ENCODE measurements around the gene KCNH4.

Gene KCNH4

DNA sequence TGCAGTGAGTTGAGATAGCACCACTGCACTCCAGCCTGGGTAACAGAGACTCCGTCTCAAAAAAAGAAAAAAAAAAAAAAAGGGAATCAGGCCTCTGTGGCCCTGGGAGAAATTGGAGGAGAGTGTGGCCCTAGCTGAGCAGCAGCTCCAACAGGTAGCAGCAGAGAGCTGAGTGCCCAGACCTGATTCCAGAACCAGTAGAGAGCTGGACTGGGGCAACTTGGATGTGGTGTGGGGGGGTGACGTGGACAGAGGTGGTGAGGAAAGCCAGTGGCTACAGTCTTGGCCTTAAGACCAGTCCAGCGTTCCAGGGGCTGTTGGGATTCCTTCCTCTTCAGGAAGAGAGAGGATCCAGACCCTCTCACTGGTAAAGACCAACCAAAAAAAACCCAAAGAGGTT lies 56.7 kb downstream of the KCNH4 start:
- DNase-seq = no peak
- in situ Hi-C loops (cut with MboI; ENCODE audit: low pct_unique_long_range_greater_than_20kb, low sequenced_read_pairs) = no loop called here

DNA sequence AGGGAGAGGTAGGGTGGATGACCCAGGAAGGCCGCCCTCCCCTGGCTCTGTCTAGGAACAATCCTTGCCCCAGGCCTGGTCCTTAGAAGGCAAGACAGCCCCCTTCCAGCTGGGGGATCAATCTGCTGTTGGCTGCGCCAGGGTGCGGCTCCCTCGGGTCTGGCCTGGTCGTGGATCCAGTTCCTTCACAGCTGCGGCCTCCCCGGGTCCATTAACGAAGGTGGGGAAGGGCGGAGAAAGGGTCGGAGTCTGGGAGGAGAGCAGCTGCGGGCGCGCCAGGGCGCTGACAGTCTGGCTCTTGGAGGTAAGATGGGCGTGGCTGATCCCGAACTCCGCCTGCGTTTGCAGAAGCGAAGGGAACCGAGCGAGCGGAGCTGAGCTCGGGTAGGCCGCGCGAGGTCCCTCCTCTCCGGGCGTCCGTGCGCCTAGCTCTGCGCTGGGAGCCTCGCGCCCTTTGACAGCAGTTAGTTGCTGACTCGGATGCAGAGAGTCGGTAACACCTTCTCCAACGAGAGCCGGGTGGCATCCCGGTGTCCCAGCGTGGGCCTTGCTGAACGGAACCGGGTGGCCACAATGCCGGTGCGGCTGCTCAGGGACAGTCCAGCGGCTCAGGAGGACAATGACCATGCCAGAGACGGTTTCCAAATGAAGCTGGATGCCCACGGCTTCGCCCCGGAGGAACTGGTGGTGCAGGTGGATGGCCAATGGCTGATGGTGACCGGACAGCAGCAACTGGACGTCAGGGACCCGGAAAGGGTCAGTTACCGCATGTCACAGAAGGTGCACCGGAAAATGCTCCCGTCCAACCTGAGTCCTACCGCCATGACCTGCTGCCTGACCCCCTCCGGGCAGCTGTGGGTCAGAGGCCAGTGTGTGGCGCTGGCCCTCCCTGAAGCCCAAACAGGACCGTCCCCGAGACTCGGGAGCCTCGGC lies 58.3 kb downstream of the KCNH4 start, which contains the start of gene HSPB9:
Gene HSPB9 (plus strand): TSS at position 434 of the 933 bp plus-strand sequence. CDS start 47 bp downstream, at position 481.
- in situ Hi-C loops (cut with MboI; ENCODE audit: low pct_unique_long_range_greater_than_20kb, low sequenced_read_pairs) = no loop called here
- no peak for DNase-seq

DNA sequence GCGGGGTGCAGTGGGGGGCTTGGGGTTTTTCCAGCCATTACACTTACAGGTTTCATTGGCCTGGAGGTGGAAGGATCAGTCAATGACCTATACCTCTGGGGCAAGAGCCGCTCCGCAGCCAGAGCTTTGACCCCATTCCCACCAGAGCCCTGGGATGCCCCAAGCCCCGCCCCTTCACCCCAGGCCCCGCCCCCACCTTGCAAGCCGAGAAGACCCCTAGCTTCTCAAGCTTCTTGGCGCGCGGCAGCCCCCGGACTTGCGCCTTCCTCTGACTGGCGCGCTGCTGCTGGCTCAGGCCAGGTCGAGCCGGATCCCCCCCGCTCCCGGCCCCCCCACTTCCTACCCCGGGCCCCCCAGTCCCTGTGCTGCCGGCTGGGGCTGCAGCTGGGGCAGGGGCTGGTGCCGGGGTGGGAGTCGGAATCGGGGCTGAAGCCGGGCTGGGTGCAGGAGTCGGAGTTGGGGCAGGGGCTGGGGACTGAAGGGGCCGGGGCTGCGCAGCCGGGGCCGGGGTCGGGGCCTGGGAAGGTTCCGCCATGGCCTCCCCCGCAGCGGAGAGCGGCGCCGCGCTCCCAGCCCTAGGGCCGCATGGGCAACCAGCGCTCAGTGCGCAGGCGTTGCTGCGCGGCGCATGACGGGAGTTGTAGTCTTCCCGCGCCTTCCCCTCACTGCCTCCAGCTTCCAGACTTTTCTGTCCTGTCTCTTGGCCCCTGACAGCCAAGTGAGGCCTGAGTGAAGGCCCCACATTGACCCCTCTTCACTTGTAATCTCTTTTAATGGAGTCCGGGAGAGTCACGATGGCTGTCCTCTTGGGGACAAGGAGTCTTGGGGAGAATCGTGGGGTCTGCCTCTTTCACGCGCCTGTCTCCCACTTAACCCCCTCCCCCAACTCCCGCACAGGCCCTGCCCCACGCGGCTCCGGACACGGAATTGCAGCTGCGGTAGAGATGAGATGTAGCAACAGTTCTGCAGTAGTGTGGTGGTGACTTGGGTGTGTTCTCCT lies 59.9 kb downstream of the KCNH4 start, which contains the start of gene KAT2A:
Gene KAT2A (minus strand): TSS at position 598 of the 1,000 bp plus-strand sequence. CDS start 63 bp downstream, at position 535.
- DNase-seq = peak; percentile 82
- in situ Hi-C loops (cut with MboI; ENCODE audit: low pct_unique_long_range_greater_than_20kb, low sequenced_read_pairs) = no loop called here

DNA sequence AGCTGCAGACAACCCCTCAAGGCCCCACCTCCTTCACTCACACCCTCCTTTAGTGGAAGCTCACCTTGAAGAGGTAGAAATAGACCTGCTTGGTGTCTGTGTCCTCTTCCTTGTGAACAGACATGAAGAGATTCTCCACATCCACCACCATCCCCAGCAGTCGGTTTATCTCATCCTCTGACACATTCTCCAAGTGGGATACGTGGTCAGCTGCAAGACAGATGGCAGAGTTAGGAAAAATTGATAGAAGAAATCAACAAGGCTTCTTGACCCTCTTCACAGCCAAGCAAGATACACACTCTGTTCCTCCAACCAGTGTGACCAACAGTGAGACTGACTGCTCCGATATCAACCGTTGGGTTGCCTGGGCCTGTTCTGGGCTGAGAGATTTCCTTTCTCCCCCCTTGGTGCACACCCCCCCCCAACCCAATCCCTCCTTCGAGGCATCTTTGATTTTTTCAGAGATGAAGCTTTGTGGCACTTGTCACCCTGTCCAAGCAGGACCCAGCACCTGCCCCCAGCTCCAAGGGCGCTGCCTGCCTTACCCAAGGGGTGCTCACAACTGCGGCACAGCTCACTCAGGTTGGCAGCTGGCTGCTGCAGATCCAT lies 60.7 kb downstream of the KCNH4 start:
- in situ Hi-C loops (cut with MboI; ENCODE audit: low pct_unique_long_range_greater_than_20kb, low sequenced_read_pairs) = no loop called here
- DNase-seq = no peak

DNA sequence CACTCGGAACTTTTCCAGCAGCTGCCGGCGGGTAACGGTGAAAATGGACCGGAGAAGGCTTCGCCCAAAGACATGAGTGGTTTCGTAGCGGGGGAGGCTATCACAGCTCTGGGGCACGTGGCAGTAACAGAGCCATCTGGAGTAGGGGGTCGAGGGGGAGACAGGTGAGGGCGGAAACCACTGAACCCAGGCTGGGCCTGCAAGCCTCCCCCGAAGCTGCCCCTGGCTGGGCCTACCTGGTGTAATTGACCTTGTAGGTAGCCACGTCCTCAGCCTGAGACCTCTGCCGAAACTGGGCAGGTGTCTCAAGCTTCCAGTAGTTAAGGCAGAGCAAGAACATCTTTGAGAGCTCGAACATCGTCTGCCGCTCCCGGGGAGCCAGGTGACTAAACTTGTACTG lies 61.6 kb downstream of the KCNH4 start:
- in situ Hi-C loops (cut with MboI; ENCODE audit: low pct_unique_long_range_greater_than_20kb, low sequenced_read_pairs) = loop anchor here (10.0 kb wide), 1 partner anchor 94 kb away; the partner anchor contains the start of gene NKIRAS2
- DNase-seq = no peak

DNA sequence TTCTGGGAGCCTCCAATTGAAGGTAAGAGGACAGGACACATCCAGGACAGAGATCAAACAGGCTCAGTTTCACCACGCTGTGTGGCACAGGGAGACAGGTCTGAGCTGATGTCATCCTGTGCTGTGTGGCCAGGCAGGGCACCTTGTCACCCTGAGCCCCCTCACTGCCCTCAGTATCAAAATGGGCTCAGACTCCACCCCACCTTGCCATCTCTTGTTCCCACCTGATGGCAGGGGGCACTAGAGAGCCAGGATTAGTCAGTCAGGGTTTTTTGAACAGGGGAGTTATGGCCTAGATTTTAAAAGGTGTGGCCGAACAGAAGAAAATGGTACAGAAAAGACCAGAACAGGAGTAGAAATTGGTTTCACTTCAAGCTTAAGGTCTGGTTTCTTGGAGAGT lies 62.4 kb downstream of the KCNH4 start:
- peak; percentile 61 for DNase-seq
- in situ Hi-C loops (cut with MboI; ENCODE audit: low pct_unique_long_range_greater_than_20kb, low sequenced_read_pairs) = loop anchor here (10.0 kb wide), 1 partner anchor 94 kb away; the partner anchor contains the start of gene NKIRAS2

DNA sequence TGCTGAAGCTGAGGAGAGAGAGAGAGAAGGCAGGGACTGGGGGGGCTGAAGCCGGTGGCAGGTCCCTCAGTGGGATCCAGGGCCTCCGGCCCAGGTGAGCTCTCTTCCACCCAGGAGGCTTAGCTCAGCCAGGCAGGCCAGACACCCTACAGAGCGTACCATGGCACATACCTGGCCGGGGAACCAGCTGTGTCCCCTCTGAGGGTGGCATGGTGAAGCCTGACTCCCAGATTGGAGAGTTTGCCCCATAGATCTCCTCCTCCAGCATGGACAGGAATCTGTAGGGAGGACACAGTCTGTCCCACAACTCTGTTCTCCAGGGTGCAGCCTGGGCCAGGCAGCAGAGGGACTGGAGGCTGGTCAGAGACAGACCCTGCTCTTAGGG lies 62.8 kb downstream of the KCNH4 start:
- no peak for DNase-seq
- in situ Hi-C loops (cut with MboI; ENCODE audit: low pct_unique_long_range_greater_than_20kb, low sequenced_read_pairs) = loop anchor here (10.0 kb wide), 1 partner anchor 93 kb away; the partner anchor contains the start of gene NKIRAS2

DNA sequence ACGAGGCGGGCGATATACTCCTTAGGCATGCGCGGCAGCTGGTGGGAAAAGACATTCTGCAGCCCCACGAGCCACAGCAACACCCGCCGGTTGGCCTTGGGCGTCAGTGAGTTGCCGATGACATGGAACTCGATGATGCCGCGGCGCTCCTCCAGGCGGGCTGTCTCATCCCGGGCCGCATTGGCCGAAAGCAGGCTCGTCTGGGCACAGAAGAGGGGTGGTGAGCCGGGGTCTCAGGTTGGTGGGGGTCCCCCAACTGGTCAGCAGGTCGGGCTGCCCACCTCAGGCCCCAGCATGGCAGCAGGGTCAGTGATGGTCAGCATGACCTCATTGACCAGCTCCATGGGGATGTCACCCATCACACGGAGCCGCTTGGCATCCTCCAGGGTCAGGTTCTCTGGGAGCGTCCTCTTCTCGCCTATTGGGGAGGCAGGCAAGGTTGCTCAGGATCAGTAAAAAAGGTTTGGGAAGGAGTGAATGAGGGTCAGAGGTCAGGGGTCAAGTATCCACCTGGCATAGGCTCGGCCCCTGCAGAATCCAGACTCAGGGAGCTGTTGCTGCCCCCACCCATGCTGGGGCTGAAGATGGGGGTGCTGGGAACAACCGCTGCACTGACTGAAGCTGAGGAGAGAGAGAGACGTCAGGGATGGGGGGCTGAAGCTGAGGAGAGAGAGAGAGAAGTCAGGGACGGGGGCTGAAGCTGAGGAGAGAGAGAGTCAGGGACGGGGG lies 63.4 kb downstream of the KCNH4 start:
- in situ Hi-C loops (cut with MboI; ENCODE audit: low pct_unique_long_range_greater_than_20kb, low sequenced_read_pairs) = loop anchor here (10.0 kb wide), 1 partner anchor 93 kb away; the partner anchor contains the start of gene NKIRAS2
- no peak for DNase-seq

DNA sequence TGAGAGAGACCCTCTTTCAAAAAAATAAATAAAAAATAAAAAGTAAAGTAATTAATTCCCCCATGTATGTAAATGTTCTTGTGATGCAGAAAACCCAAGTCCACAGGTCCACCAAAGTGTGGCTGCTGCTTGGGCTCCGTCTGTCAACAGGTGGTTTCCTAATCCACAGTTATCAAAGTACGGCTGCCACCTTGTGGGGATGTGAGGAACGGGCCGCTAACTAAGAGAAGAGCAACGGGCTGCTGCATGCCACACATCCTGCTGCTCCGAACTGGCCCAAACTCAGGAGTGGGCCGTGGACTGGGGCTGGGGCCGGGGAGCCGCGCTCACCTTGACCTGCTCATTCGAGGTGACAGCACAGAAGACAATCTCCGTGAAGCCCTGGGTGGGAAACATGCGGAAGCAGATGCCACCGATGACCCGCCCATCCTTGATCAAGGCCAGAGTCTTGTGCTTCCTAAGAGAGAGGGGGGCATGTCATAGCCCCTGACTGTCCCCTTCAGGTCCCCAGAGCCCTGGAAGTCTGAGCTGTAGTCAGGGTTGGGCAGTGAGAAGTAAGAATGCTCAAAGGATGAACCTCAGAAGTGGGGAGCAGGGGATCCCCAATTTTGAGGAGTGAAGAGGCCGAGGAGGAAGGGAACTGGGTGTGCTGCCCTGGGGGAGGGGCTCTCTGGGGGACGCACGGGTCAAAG lies 64.1 kb downstream of the KCNH4 start:
- peak; percentile 82 for DNase-seq
- in situ Hi-C loops (cut with MboI; ENCODE audit: low pct_unique_long_range_greater_than_20kb, low sequenced_read_pairs) = loop anchor here (10.0 kb wide), 1 partner anchor 92 kb away; the partner anchor contains the start of gene NKIRAS2

DNA sequence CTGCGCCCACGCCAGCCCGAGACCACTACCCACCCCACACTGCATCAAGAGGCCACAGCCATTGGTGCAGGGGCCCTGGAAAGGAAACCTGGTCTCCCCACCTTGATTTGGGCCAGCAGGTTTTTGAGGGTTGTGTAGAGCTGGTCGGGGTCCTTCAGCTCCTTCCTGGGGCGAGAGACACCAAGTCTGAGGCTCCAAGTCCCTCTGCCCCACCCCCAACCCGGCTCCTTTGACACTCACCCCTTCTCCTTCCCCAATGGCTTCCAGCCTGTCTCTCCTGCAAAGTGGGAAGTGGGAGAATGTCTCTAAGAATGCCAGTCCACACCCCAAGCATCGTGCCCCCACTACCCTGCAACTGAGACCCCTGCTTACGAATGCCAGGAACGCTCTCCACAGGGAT lies 66.8 kb downstream of the KCNH4 start:
- DNase-seq = no peak
- in situ Hi-C loops (cut with MboI; ENCODE audit: low pct_unique_long_range_greater_than_20kb, low sequenced_read_pairs) = loop anchor here (10.0 kb wide), 1 partner anchor 89 kb away; the partner anchor contains the start of gene NKIRAS2

DNA sequence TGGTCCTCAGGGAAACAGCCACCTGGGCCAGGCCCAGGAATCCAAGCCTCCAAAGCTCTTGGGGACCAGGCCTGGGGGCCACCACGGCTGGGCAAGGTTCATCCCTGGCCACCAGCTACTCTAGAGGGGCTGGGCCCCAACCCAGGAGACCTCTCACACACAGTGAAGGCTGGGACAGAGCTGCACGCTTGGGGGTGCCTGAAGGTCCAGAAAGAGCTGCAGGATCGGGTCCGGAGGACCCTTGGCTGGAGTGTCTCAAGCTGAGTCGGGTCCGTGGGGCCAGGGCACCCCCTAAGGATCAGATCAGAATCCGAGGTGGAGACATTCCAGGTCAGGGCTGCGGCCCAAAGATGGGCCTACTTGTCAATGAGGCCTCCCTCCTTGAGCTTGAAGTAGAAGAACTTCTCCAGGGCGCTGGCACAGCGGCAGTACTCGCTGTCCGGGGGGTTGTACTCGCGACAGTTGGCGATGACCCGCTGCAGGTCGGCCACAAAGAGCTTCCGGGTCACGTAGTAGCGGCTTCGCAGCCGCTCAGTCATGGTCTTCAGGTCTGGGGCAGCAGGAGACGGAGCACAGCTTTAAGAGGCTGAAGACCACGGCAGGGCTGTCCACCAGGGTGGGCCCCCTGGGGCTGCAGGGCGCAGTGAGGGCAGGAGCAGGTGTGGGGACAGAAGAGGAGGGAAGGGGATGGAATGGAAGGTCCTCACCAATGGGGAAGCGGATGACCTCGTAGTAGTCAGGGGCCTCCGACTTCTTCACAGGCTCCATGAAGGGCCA lies 67.5 kb downstream of the KCNH4 start:
- DNase-seq = no peak
- in situ Hi-C loops (cut with MboI; ENCODE audit: low pct_unique_long_range_greater_than_20kb, low sequenced_read_pairs) = loop anchor here (10.0 kb wide), 1 partner anchor 89 kb away; the partner anchor contains the start of gene NKIRAS2

DNA sequence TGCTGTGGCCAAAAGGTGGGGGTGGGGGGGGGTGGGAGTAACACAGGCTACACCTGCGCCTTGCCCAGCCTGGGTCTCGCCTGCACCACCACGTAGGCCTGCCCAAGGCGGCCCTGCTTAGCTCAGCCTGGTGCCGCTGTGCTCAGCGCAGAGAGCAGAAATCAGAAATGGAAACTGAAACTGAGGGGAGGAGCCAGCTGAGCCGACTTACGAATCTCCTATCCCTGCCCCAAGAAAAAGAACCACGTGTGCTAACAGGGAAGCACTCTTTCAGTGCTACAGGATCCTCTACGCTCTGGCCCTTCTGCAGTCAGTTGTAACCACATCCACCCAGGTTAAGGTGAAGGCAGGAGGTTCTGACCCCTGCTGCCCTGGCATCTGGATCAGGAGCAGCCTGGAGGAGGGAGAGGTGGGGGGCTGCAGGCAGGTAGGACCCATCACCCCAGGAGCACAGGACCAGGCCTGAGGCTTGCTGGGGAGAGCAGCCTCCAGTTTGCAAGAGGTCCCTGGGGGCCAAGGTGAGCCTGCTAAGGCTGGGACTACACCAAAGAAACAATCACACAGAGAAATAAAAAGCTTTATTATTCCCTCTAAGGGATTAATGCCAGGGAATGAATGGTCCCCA lies 68.3 kb downstream of the KCNH4 start, which contains the start of gene DHX58:
Gene DHX58 (minus strand): TSS at position 163 of the 625 bp plus-strand sequence. CDS start 822 bp downstream, outside the sequence.
- in situ Hi-C loops (cut with MboI; ENCODE audit: low pct_unique_long_range_greater_than_20kb, low sequenced_read_pairs) = loop anchor here (10.0 kb wide), 1 partner anchor 88 kb away; the partner anchor contains the start of gene NKIRAS2
- peak; percentile 79 for DNase-seq

DNA sequence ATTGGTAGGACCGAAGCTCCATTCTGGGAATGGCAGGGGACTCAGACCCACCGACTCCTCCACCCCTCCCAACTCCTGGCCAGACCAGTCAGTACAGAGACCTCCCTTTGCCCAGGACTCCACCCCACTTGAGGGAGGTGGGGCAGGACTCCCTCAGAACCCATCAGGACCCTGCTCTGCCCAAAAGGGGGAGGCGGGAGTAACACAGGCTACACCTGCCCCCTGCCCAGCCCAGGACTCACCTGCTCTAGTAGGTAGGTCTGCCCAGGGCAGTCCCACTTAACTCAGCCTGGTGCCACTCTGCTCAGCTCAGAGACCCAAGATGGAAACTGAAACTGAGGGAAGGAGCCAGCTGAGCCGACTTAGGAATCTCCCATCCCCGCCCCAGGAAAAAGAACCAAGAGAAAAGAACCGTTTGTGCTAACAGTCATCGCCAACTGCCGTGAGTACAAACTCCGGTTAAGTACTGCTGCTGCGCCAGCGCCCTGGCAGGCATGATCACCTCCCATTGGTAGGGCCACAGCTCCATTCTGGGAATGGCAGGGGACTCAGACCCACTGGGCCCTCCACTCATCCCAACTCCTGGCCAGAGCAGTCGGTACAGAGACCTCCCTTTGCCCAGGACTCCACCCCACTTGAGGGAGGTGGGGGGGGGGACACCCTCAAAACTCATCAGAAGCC lies 68.9 kb downstream of the KCNH4 start:
- DNase-seq = no peak

DNA sequence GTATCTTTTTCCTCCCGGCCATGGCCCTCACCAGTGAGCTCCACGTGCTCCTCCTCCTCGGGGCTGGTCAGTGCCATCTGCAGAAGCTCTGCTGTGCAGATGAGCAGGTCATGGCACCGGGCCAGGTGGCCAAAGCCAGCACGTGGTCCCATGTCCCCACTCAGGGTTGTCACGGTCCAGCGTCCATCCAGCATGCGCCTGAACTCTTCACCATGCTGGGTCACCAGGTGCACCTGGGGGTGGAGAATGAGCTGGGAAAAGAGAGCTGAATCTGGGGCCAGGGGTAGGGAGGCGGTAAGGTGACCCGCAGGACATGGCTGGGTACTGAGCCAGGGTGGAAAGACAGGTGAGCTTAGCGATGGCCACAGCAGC lies 69.7 kb downstream of the KCNH4 start:
- in situ Hi-C loops (cut with MboI; ENCODE audit: low pct_unique_long_range_greater_than_20kb, low sequenced_read_pairs) = loop anchor here (10.0 kb wide), 1 partner anchor 86 kb away; the partner anchor contains the start of gene NKIRAS2
- no peak for DNase-seq

More for the DNA sequence above, 68.9 kb downstream of the KCNH4 start:
- in situ Hi-C loops (cut with MboI; ENCODE audit: low pct_unique_long_range_greater_than_20kb, low sequenced_read_pairs) = loop anchor here (10.0 kb wide), 1 partner anchor 87 kb away; the partner anchor contains the start of gene NKIRAS2

All from KBM-7 (cell line).